ENCODE measurements around the gene FAM222B.
A peak's percentile ranks its signal among the peaks of the same experiment; 100 is the strongest.
"Not testable (repeated sequence)": the region's sequence is repeated elsewhere in the genome, so short reads cannot be mapped to it uniquely, and the experiment has no call there.

The FAM222B gene

DNA sequence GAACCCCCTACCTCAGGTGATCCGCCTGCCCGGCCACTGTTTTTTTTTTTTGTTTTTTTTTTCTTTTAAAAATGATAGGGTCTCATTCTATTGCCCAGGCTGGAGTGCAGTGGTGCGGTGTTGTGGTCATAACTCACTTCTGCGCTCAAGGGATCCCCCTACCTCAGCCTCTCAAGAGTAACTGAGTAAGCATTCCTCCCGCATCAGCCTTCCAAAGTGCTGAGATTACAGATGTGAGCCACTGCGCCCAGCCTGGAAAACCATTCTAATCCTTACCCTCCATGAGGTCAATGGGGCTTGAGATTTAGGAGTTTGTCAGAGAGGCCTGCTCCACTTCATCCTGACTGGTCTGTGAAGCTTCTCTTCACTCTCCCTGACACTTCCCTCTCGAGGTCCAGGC lies 24.7 kb upstream of the FAM222B start:
- DNase-seq: no peak

DNA sequence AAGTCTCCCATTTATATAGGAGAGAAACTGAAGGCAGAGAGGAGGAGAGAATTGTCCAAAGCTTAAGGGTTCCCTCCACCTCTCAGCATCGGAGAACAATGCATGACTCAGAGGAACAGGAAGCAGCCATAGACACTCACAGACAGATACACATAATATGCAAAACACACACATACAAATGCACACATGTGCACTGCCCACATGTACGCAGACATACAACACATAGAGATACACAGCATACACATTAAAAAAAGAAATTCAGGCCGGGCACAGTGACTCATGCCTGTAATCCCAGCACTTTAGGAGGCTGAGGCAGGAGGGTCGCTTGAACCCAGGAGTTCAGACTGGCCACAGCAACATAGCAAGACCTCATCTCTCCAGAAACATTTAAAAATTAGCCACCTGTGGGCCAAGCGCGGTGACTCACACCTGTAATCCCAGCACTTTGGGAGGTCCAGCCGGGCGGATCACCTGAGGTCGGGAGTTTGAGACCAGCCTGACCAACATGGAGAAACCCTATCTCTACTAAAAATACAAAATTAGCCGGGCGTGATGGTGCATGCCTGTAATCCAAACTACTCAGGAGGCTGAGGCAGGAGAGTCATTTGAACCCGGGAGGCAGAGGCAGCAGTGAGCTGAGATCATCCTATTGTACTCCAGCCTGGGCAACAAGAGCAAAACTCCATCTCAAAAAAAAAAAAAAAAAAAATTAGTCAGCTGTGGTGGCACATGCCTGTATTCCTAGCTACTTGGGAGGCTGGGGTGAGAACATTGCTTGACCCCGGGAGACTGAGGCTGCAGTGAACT lies 23.6 kb upstream of the FAM222B start:
- DNase-seq: peak; percentile 13

DNA sequence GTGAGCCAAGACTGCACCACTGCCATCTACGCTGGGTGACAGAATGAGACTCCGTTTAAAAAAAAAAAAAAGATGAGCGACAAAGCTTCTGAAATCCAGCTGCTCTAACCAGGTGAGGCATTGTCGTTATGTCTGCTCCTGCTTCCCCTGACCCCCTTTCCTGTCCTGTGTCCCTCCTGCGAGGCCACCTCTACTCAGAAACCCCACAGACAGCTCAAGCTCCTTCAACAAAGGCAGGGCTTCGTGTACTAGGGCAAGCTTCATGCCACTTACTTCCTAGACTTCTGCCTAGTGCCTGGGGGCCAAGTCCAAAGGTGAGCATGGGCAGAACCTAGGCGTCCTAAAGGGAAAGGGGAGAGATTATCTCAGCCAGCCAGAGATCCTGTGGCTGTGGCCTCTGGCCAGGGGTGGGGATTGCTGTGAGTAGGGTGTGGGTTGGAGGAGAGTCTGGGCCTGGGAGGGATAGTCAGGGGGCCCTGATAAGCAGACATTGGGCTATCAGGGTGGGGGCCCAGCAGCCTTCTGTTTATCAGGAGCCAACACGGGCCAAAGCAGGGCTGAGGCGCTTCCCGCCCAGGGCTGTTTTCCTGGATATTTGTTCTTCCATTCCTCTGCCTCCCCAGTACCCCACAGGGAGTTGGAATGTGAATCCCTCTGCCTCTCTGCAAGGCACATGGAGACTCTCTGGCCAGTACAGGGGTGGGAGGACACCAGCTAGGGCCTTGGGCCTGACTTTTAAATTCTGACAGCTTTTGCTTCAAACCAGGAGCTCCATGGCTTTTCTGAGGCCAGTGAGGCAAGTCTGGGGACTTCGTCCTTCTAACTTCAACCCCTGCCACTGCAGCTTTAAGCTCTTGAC lies 22.6 kb upstream of the FAM222B start:
- DNase-seq: no peak

DNA sequence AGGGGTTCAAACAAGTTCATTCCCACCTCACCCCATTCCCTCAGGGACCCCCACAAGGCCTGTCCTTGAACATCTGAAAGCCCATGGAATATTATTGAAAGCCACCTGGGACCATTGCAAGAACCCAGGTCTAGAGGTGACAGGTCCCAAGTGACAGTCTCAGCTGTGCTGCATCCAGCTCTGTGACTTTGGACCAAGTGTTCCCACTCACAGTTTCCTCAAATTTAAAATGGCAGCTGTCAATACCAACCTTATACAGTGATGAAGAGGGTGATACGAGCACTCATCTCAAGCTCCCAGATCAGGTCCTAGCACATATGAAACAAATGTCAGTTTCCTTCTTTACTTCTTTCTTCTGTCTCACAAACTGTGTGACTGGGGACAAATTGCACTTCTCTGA lies 21.4 kb upstream of the FAM222B start:
- no peak for DNase-seq

DNA sequence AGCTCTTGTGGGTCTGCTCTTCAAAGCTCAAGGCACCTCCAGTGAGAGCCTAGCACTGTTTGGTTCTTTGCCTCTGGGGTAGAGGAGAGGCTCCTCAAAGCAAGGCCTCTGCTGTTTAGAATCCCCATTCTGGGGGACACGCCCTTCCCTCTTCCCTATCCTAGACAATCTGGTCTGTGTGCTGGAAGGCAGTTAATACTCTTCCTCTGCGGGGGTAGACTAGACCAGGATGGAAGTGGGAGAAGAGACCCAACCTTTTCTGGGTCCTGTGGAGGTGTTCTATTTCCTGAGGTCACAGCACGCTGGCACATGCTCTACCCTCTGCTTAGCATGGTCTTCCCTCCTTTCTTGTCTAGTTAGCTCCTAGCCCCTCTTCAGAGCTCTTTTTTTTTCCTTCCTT lies 20.0 kb upstream of the FAM222B start:
- DNase-seq: no peak

DNA sequence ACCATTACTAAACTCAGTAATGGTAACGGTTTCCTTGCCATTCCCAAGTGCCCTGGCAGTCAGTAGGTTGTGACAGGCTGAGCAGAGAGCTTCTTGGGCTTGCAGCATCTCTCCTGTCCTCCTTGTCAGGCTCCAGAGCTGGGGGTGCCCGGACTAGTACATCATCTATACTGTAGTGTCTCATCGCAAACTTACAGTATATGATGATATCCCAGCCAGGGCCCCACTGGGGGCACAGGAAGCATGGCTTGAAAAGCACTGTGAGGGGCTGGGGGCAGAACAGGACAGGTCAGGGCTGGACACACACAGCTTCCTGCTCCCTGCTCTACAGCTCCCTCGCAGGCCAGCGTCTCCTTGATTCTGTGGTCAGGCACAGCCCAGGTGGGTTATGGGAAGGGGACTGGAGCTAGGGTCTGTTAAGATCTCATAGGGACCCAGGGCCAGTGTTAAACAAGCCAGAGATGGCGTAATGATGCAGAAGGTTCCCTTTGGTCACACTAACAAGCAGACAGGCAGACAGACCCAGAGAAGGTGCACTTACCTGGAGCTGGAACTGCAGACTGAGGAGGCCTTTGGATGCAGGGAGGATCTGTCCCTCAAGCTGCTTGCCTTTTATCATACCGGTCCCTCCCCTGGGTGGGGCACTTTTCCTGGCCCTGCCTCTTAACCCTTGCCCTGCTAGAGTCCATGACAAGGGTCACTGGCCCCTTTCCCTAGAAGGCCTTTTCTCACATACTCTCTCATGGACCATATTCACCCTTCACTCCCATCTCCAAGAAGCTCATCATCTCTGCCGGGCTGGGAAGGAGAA lies 19.0 kb upstream of the FAM222B start:
- DNase-seq: no peak

DNA sequence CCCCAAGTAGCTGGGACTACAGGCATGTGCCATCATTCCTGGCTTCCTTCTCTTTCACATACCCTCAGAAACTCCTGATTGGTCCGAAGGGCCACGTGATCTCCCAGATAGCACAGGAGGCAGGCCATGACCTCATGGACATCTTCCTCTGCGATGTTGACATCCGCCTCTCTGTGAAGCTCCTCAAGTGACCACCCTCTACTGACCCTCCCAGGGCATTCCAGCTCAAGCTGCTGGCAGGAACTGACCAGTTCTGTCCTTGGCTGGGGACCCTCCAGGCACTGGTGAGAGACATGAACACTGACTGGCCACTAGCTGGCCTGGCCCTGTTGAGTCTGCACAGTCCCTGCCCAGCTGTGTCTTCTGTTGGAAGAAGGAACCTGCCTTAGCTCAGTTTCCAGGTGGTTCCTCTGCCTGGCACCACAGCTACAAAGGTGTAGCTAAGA lies 17.8 kb upstream of the FAM222B start:
- no peak for DNase-seq

DNA sequence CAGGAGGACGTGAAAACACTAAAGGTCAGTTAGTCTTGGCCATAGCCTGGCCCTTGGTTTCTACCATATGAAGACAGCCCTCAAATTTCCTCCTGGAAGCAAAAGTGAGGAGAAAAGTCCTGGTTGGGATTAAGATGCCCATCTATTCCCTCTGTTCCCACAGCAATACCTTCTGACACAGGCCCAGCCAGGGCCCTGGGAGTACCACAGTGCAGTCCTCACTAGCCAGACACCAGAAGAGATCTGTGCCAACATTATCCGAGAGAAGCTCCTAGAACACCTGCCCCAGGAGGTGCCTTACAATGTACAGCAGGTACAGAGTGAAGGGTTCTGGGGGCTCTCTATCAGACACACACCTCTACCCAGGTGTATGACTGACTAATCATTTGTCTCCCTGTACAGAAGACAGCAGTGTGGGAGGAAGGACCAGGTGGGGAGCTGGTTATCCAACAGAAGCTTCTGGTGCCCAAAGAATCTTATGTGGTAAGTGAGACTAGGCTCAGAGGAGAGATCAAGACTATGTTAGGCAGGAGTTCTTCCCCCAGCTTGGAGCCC lies 16.3 kb upstream of the FAM222B start:
- DNase-seq: no peak

DNA sequence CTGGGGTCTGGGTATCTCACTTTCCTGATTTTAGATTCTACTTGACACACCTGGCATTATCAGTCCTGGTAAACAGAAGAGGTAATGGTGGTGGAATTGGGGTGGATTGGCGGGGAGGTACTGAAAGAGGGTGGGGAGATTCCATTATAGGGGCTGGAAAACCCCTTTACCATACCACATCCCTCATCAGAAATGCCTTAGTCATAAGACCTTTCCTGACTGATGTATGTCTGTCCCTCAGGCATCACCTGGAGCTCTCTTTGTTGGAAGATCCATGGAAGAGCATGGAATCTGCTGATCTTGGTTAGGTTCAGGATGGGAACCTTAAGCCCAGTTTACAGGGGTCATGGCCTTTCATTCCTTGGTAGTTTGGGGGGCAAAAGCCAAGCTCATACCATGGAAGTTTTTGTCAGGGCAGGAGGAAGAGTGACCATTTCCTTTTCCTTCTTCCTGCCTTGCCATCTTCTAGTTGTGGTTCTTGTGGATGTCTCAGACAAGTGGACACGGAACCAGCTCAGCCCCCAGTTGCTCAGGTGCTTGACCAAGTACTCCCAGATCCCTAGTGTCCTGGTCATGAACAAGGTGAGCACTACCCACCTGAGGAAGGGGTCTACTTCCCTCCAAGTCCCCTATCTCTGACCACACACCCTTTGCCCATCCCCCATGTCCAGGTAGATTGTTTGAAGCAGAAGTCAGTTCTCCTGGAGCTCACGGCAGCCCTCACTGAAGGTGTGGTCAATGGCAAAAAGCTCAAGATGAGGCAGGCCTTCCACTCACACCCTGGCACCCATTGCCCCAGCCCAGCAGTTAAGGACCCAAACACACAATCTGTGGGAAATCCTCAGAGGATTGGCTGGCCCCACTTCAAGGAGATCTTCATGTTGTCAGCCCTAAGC lies 15.6 kb upstream of the FAM222B start:
- no peak for DNase-seq

DNA sequence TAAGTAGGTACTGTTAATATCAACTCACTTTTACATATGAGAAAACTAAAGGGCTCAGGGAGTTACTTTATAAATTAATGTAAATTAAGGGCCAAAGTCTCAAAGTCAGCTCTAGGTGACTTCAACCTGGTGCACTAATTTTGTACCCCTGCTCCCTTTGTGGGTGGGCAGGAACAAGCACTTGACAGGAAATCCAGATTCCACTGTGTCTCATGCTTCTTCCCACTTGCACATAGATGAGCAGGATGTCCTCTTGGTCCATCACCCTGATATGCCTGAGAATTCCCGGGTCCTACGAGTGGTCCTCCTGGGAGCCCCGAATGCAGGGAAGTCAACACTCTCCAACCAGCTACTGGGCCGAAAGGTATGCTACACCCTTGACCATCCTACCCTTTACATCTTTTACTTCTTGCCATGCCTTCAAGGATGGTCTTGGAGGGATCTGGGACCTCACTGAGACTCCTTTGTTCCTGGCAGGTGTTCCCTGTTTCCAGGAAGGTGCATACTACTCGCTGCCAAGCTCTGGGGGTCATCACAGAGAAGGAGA lies 13.5 kb upstream of the FAM222B start:
- DNase-seq: no peak

DNA sequence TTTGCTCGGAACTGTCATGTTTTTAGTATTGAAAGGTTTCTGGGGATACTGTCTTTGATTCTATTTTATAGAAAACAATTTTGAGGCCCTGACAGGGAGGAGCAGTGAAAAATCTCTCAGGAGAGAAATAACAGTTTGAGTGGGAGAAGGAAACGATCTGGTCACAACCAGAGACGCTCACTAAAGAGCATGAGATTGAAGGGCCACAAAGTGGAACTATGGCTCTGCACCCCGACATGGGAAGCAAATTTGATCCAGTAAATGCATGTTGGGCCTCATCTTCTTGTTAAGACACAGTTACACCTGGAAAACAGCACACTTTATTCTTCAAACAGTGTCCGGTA lies 12.7 kb upstream of the FAM222B start:
- no peak for DNase-seq

DNA sequence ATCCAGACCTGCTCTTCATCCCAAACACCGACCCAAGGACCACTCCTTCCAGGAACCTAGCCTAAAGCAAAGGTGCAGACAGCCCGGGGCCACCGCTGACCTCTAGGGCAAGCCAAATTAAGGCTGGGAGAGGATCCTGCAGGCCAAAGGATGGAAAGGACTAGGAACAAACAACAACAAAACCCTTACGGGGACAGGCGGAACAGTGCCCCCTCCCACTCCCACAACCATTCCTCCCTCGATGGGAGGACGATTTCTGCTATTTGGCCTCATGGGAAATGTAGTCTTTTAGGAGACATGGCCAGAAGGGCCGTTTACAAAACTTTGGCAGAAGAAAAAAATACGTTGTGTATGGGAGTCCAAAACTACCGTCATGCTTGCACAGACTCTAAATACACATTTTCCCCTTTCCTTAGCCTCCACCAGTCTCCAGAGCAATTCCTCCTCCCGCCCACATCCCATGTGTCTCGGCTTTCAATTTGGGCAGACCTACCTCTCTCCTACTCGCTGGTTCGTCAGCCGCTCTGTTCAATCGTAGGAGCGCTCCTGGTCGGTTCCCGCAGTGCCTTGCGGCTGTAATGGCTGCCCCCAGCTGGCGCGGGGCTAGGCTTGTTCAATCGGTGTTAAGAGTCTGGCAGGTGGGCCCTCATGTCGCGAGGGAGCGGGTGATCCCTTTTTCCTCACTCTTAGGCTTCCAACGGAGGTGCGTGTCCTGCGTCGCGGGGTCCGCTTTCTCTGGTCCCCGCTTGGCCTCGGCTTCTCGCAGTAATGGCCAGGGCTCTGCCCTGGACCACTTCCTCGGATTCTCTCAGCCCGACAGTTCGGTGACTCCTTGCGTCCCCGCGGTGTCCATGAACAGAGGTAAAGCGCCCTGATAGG lies 12.1 kb upstream of the FAM222B start, which contains the start of gene ERAL1:
TSS of gene ERAL1 (plus strand) at position 560 of the 879 bp plus-strand sequence. CDS start at position 579, 19 bp downstream.
- DNase-seq: peak; percentile 91

DNA sequence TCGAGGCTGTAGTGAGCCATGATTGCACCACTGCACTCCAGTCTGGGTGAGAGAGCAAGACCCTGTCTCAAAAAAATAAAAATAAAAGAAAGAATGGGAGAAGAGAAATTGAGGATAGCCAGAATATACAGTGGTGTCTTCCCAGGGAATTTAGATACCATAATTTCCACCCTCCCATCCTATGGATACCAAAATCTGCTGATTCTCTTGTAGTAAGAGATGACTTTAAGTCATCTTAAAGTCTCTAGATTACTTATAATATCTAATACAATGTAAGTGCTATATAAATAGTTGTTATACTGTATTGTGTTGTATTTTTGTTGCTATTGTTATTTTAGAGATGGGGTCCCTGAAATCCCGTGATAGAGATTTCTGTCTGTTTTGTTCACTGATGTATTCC lies 10.7 kb upstream of the FAM222B start:
- DNase-seq: no peak

DNA sequence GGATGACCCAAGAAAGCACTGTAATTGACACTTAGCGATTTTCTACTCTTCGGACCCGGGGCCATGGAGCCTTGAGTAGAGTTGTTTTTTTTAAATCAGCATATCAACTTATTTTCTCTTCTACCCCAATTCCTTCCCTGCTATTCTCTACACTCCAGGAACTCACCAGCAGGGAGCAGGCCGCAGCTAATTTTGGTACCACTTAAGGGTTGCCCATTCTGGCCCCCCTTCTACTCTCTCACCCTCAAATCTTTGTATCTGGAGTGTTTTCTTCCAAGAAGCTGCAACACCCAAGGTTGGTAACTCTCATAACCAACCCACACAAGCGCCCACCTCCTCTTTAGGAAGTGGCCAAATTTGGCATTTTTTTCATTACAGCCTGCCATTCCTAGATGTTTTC lies 6.7 kb upstream of the FAM222B start:
- no peak for DNase-seq

DNA sequence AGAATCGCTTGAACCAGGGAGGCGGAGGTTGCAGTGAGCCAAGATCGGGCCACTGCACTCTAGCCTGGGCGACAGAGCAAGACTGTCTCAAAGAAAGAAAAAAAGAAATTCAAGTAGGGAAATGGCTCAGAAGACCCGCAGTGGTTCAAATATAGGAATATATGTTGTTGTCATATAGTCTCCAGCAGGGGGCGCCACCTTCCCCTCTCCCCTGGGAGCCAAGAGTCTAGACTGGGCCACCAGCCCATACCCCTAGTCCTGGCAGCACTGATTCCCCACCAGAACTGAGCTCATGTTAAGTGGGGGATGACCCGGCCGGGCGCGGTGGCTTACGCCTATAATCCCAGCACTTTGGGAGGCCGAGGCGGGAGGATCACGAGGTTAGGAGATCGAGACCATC lies 6.1 kb upstream of the FAM222B start:
- peak; percentile 63 for DNase-seq

DNA sequence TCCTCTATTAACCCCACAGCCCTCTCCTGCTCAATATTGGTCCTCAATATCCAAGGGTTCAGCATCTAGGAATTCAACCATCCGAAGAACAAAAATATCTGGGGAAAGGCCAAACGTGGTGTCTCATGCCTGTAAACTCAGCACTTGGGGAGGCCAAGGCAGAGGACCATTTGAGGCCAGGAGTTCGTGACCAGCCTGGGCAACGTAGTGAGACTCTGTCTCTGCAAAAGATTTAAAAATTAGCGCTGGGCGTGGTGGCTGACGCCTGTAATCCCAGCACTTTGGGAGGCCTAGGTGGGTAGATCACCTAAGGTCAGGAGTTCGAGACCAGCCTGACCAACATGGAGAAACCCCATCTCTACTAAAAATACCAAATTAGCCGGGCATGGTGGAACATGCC lies 4.1 kb upstream of the FAM222B start:
- not testable (repeated sequence) for DNase-seq

DNA sequence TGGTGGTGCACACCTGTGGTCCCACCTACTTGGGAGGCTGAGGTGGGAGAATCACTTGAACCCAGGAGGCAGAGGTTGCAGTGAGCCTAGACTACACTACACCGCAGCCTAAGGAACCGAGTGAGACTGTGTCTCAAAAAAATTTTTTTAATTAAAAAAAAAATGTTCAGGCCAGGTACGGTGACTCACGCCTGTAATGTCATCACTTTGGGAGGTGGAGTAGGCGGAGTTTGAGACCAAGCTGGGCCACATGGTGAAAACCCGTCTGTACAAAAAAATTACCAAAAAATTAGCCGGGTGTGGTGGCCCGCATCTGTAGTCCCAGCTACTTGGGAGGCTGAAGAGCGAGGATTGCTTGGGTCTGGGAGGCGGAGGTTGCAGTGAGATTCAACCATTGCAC lies 3.6 kb upstream of the FAM222B start:
- DNase-seq: no peak

DNA sequence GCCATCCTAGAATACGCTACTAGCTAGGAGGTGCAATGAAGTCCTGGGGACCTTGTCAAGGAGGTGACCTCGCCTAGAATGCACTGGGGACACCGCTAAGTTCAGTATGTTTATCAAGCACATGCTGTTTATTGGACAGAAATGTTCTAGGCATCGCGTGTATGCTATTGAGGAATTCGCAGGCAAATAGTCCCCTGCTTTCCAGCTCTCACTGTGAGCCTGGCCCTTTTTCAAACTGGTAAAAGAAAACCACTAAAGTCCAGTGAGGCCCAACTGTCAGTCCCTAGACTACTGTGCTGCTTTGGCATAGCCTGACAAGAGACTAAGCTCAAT lies 1.2 kb upstream of the FAM222B start:
- no peak for DNase-seq

DNA sequence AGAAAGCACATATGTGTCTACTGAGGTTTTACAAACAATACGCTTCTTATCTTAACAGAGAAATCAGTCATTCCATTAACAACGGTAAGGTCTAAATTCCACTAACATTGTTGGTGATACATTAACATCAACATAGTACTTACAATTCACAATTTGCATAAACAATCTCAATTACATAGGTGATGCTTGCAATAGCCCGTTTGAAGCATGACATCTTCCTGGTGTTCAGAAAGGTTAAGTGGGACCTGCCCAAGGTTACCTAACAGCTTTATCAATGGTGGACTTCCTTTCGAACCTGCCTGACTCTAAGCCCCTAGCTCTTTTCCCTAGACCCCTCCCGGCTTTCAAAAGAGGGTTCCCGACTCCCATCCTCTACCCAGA lies 699 bp downstream of the FAM222B start:
- DNase-seq: peak; percentile 6

DNA sequence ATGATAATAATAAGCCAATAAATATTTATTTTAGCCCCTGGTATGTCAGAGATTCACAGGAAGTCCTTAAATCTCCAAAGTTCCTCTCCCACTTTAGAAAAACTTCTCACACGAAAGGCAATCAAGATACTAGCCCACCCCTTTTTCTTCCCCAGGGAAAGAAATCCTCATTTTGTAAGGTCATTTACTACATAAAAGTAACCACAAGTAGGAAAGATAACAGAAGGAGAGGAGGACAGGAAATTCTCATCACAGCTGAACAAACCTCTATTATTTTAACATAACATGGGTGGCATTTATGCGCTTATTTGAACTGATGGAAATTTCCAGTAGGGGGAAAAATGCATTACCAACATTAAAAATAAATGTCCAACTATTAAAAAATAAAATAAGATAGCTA lies 3.4 kb downstream of the FAM222B start:
- no peak for DNase-seq

DNA sequence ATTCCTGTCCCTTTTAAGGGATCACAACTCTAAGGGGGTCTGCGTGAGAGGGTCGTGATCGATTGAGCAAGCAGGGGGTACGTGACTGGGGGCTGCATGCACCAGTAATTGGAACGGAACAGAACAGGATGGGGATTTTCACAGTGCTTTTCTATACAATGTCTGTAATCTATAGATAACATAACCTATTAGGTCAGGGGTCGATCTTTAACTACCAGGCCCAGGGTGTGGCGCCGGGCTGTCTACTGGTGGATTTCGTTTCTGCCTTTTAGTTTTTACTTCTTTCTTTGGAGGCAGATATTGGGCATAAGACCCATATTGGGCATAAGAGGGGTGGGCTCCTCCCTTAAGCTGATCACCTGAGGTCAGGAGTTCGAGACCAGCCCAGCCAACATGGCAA lies 6.0 kb downstream of the FAM222B start:
- not testable (repeated sequence) for DNase-seq
